Osteoblast (primary cell): ENCODE data around the gene SNCG. TPM values are rescaled to one million over a fixed set of nuclear protein-coding genes. Genes with fewer than 3 reads are reported as not detected.
"Not testable (repeated sequence)": the region's sequence is repeated elsewhere in the genome, so short reads cannot be mapped to it uniquely, and the experiment has no call there.

Experiments
- DNase-seq: peaks from one replicate; pipeline ENCODE4 v3.0.0; 2011; ENCODE audit warnings: low spot score, mixed read lengths; ENCODE audit not compliant: insufficient read length; ENCODE audit errors: missing footprints
- H2AFZ ChIP-seq: 2 replicates; pipeline ENCODE4 v1.6.0; 2011; ENCODE audit warnings: mild to moderate bottlenecking, low read length
- H3K27ac ChIP-seq: 2 replicates; pipeline ENCODE4 v1.5.1; 2011; ENCODE audit warnings: mild to moderate bottlenecking, low read depth, low read length, moderate library complexity
- H3K27me3 ChIP-seq: 2 replicates; pipeline ENCODE4 v1.6.0; 2012; ENCODE audit warnings: mild to moderate bottlenecking, control low read depth, inconsistent platforms, low read length, moderate library complexity; ENCODE audit not compliant: insufficient read depth
- H3K36me3 ChIP-seq: 2 replicates; pipeline ENCODE4 v1.5.1; 2011; ENCODE audit warnings: mild to moderate bottlenecking, low read length, control low read depth, moderate library complexity; ENCODE audit not compliant: insufficient read depth
- H3K4me1 ChIP-seq: 2 replicates; pipeline ENCODE4 v1.5.1; 2011; ENCODE audit warnings: mild to moderate bottlenecking, low read length, control low read depth, moderate library complexity; ENCODE audit not compliant: insufficient read depth
- H3K4me2 ChIP-seq: 2 replicates; pipeline ENCODE4 v1.6.0; 2011; ENCODE audit warnings: mild to moderate bottlenecking, low read length; ENCODE audit not compliant: insufficient read depth
- H3K4me3 ChIP-seq: fragments of 200-600 bp; sonication (generic); 3 replicates; pipeline ENCODE4 v1.5.1; 2012; ENCODE audit warnings: mild to moderate bottlenecking, low read length, inconsistent platforms; ENCODE audit not compliant: insufficient read depth
- H3K79me2 ChIP-seq: 2 replicates; pipeline ENCODE4 v1.6.0; 2012; ENCODE audit warnings: mild to moderate bottlenecking, low read length, control low read depth, inconsistent platforms; ENCODE audit not compliant: insufficient read depth
- H3K9me3 ChIP-seq: 2 replicates; pipeline ENCODE4 v1.5.1; 2011; ENCODE audit warnings: low read depth, low read length, control low read depth
- H4K20me1 ChIP-seq: 2 replicates; pipeline ENCODE4 v1.6.0; 2012; ENCODE audit warnings: mild to moderate bottlenecking, low read length, control low read depth; ENCODE audit not compliant: insufficient read depth
- CTCF ChIP-seq: IDR thresholded peaks from 2 replicates; pipeline ENCODE4 v1.5.1; 2011; ENCODE audit warnings: mild to moderate bottlenecking, low read depth, low read length, moderate library complexity; ENCODE audit errors: extremely low read depth
- total RNA-seq: library from RNA; depleted of rRNA; stranded (reverse); fragments of >200 nt; gene quantifications from 2 replicates; pipeline ENCODE4 v1.2.3, GENCODE V29; 2012

SNCG gene
- total RNA-seq, 1 donor: 0.36 TPM

GRCh38 chr10:86992929-86993328, 34.5 kb downstream of the SNCG start:
- Histone ChIP-seq H3K27ac (no peak overlapping the region), H4K20me1 (no peaks in the 10 kb centered on the region), H2AFZ (no peak overlapping the region), H3K9me3 (no peaks in the 10 kb centered on the region), H3K4me1 (no peaks in the 10 kb centered on the region), H3K27me3 (peaks cover 7% of the 10 kb centered on the region), H3K79me2 (no peaks in the 10 kb centered on the region), H3K36me3 (no peaks in the 10 kb centered on the region), H3K4me3 (no peak overlapping the region), H3K4me2 (no peak overlapping the region)
- TF ChIP-seq CTCF: no peak
- no peak for DNase-seq

GRCh38 chr10:86999802-87000403, 41.5 kb downstream of the SNCG start:
- H2AFZ ChIP-seq, H3K27me3 ChIP-seq: not testable (repeated sequence)

GRCh38 chr10:87000491-87000890, 42.1 kb downstream of the SNCG start:
- H3K79me2 ChIP-seq: no peaks in the 10 kb centered on the region
- H3K4me1 ChIP-seq: peaks cover 3% of the 10 kb centered on the region
- no peaks in the 10 kb centered on the region for H3K36me3 ChIP-seq
- H3K4me3 ChIP-seq: no peak overlapping the region
- H2AFZ ChIP-seq: no peak overlapping the region
- H4K20me1 ChIP-seq: no peaks in the 10 kb centered on the region
- no peak overlapping the region for H3K4me2 ChIP-seq
- no peaks in the 10 kb centered on the region for H3K27me3 ChIP-seq
- H3K9me3 ChIP-seq: no peaks in the 10 kb centered on the region
- H3K27ac ChIP-seq: no peak overlapping the region
- TF ChIP-seq CTCF: no peak
- no peak for DNase-seq

More at GRCh38 chr10:86999802-87000403, 41.5 kb downstream of the SNCG start:
- not testable (repeated sequence) for H3K4me1 ChIP-seq, H3K36me3 ChIP-seq, H4K20me1 ChIP-seq, H3K4me2 ChIP-seq, H3K27ac ChIP-seq, H3K9me3 ChIP-seq, H3K79me2 ChIP-seq, DNase-seq, H3K4me3 ChIP-seq

GRCh38 chr10:87007124-87007523, 48.7 kb downstream of the SNCG start:
- H3K36me3 ChIP-seq, H3K4me3 ChIP-seq, H3K9me3 ChIP-seq, H4K20me1 ChIP-seq, H3K79me2 ChIP-seq, H2AFZ ChIP-seq, H3K4me1 ChIP-seq, DNase-seq, H3K27ac ChIP-seq, H3K4me2 ChIP-seq, H3K27me3 ChIP-seq: not testable (repeated sequence)

DNA sequence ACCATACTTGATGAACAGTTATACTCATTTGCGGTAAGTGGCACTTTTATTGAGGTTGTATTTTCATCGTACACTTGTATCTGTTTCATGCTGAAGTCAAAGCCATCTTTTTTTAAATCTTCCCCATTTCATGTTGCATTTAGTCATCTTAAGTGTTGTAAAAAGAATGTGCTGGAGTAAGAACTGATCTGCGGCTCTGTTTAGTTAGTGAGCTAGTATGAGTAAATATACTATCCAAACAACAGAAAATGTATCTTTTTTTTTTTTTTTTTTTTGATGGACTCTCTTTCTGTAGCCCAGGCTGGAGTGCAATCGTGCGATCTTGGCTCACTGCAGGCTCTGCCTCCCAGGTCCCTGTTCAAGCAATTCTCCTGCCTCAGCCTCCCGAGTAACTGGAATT, 49.3 kb downstream of the SNCG start:
- not testable (repeated sequence) for DNase-seq, H2AFZ ChIP-seq, H3K4me1 ChIP-seq, H3K79me2 ChIP-seq, H3K9me3 ChIP-seq, H3K27ac ChIP-seq, H3K4me3 ChIP-seq, H4K20me1 ChIP-seq, H3K36me3 ChIP-seq, H3K4me2 ChIP-seq, H3K27me3 ChIP-seq

GRCh38 chr10:87008303-87008702, 49.9 kb downstream of the SNCG start:
- not testable (repeated sequence) for H3K36me3 ChIP-seq

DNA sequence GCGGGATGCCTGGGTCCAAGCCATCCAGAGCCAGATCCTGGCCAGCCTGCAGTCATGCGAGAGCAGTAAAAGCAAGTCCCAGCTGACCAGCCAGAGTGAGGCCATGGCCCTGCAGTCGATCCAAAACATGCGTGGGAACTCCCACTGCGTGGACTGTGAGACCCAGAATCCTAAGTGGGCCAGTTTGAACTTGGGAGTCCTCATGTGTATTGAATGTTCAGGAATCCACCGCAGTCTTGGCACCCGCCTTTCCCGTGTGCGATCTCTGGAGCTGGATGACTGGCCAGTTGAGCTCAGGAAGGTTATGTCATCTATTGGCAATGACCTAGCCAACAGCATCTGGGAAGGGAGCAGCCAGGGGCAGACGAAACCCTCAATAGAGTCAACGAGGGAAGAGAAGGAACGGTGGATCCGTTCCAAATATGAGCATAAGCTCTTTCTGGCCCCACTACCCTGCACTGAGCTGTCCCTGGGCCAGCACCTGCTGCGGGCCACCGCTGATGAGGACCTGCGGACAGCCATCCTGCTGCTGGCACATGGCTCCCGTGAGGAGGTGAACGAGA, 50.8 kb downstream of the SNCG start:
- not testable (repeated sequence) for DNase-seq, H3K4me2 ChIP-seq, H3K9me3 ChIP-seq, H3K4me3 ChIP-seq, H3K27me3 ChIP-seq, H3K79me2 ChIP-seq, H3K27ac ChIP-seq, H4K20me1 ChIP-seq, H3K4me1 ChIP-seq, H3K36me3 ChIP-seq, H2AFZ ChIP-seq

More at GRCh38 chr10:87008303-87008702, 49.9 kb downstream of the SNCG start:
- H3K4me3 ChIP-seq, H3K4me2 ChIP-seq, H3K9me3 ChIP-seq, H2AFZ ChIP-seq, H4K20me1 ChIP-seq, DNase-seq, H3K4me1 ChIP-seq, H3K79me2 ChIP-seq, H3K27ac ChIP-seq, H3K27me3 ChIP-seq: not testable (repeated sequence)
